SU-DHL-6 (cell line): ENCODE measurements around the gene PRKAR2B.

Source experiments
- H2AFZ ChIP-seq: fragments of 200-600 bp; sonication (generic); 2 replicates; pipeline ENCODE4 v1.6.1; 2014; ENCODE audit warnings: low read depth, mild to moderate bottlenecking, moderate library complexity, mixed read lengths, antibody characterized with exemption, low read length; ENCODE audit not compliant: severe bottlenecking
- H3F3A ChIP-seq: fragments of 200-600 bp; shearing (Covaris generic); 2 replicates; pipeline ENCODE4 v1.6.0; 2016; ENCODE audit warnings: antibody characterized with exemption, mild to moderate bottlenecking; ENCODE audit not compliant: insufficient read depth
- H3K27ac ChIP-seq: fragments of 200-600 bp; sonication (generic); 2 replicates; pipeline ENCODE4 v1.5.1; 2016; ENCODE audit warnings: low read depth, mild to moderate bottlenecking, low read length, moderate library complexity, mixed read lengths
- H3K27me3 ChIP-seq: fragments of 200-600 bp; sonication (generic), shearing (Covaris generic); 2 replicates; pipeline ENCODE4 v1.6.0; 2014; ENCODE audit warnings: mild to moderate bottlenecking, low read length
- H3K36me3 ChIP-seq: fragments of 200-600 bp; sonication (generic); 2 replicates; pipeline ENCODE4 v1.6.1; 2014; ENCODE audit warnings: mild to moderate bottlenecking, low read length, mixed read lengths
- H3K4me2 ChIP-seq: fragments of 300-600, 200-600 bp; shearing (Covaris generic), sonication (generic); 2 replicates; pipeline ENCODE4 v1.6.0; 2014; ENCODE audit warnings: low read length, low read depth, mild to moderate bottlenecking; ENCODE audit not compliant: poor library complexity, severe bottlenecking
- H3K4me3 ChIP-seq: fragments of 200-600 bp; sonication (generic); 2 replicates; pipeline ENCODE4 v1.5.1; 2014; ENCODE audit warnings: antibody characterized with exemption, low read length, mild to moderate bottlenecking, mixed read lengths; ENCODE audit not compliant: insufficient read depth, poor library complexity, severe bottlenecking
- H3K79me2 ChIP-seq: fragments of 200-600 bp; sonication (generic); 2 replicates; pipeline ENCODE4 v1.6.1; 2014; ENCODE audit warnings: mild to moderate bottlenecking, low read length, moderate library complexity; ENCODE audit not compliant: insufficient read depth
- H3K9ac ChIP-seq: fragments of 200-600 bp; sonication (generic); 2 replicates; pipeline ENCODE4 v1.7.0; 2014; ENCODE audit warnings: mild to moderate bottlenecking, low read length
- H3K9me2 ChIP-seq: fragments of 200-600 bp; sonication (generic); replicated peaks from 2 replicates; pipeline ENCODE4 v1.6.1; 2014; ENCODE audit warnings: low read length; ENCODE audit not compliant: insufficient read depth
- H3K9me3 ChIP-seq: fragments of 200-600 bp; sonication (generic); 2 replicates; pipeline ENCODE4 v1.6.1; 2014; ENCODE audit warnings: low read length, mixed read lengths; ENCODE audit not compliant: insufficient read depth
- H4K20me1 ChIP-seq: fragments of 200-600 bp; sonication (generic); 2 replicates; pipeline ENCODE4 v1.6.1; 2014; ENCODE audit warnings: low read depth, mild to moderate bottlenecking, antibody characterized with exemption, low read length, moderate library complexity, mixed read lengths
- EZH2phosphoT487 ChIP-seq: fragments of 200-600 bp; sonication (generic), shearing (Covaris generic); conservative IDR thresholded peaks from 2 replicates; pipeline ENCODE4 v1.6.1; 2018; ENCODE audit warnings: mild to moderate bottlenecking, antibody characterized with exemption, low read length, moderate library complexity, mixed read lengths
- TF ChIP-seq, protein P1 (sequence below): fragments of 200-600 bp; sonication (generic); IDR thresholded peaks from one replicate; pipeline ENCODE4 v1.5.1; 2017; ENCODE audit warnings: antibody characterized with exemption, mild to moderate bottlenecking, low read length, moderate library complexity; ENCODE audit not compliant: insufficient read depth, poor library complexity, severe bottlenecking

PRKAR2B gene

DNA sequence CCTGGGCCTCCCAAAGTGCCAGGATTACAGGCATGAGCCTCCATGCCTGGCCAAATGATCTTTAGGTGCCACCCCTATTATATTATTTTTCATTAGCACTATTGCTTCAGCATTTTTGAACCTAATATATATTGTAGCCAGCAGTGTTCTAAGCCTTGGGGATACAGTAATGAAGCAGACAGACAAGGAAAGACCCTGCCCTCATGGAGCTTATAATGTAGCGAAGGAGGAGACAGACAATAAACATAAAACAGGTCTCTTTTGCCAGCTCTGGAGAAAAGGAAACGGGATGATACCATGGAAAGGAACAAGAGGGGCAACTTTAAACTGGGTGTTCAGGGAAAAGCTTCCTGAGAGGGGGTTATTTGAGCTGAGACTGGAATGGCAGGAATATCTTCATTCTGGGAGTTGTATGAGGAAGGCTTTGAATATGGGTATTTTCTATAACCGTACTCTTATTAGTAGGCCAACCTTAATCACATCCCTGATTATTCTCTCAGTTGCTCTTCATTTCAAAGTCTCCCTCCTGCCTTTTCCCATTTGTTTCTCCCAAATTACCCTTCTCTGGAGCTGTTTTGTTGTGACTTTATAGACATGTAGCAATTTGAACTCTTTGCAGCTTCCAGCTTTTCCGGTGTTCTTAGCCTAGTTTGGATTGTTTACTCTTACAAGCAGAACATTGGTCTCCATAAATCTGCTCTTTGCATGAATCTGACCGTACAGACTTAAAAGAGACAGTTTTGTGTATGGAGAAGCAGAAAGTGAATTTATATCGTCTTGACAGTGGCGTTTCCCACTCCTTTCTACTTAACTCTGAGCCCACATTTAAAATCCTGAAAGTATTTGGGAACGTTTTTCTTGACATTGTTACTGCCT lies 19.0 kb downstream of the PRKAR2B start:
- Histone ChIP-seq H3K4me3 (no peak overlapping the region), H3K9me2 (no peaks in the 10 kb centered on the region), H2AFZ (no peak overlapping the region), H3K27me3 (no peaks in the 10 kb centered on the region), H3K4me2 (no peak overlapping the region), H4K20me1 (no peaks in the 10 kb centered on the region), H3K79me2 (no peaks in the 10 kb centered on the region), H3K27ac (no peak overlapping the region), H3K9ac (no peak overlapping the region), H3K36me3 (no peaks in the 10 kb centered on the region), H3F3A (no peaks in the 10 kb centered on the region), H3K9me3 (no peaks in the 10 kb centered on the region)
- TF ChIP-seq EZH2phosphoT487 = no peak
- TF ChIP-seq, protein P1, sequence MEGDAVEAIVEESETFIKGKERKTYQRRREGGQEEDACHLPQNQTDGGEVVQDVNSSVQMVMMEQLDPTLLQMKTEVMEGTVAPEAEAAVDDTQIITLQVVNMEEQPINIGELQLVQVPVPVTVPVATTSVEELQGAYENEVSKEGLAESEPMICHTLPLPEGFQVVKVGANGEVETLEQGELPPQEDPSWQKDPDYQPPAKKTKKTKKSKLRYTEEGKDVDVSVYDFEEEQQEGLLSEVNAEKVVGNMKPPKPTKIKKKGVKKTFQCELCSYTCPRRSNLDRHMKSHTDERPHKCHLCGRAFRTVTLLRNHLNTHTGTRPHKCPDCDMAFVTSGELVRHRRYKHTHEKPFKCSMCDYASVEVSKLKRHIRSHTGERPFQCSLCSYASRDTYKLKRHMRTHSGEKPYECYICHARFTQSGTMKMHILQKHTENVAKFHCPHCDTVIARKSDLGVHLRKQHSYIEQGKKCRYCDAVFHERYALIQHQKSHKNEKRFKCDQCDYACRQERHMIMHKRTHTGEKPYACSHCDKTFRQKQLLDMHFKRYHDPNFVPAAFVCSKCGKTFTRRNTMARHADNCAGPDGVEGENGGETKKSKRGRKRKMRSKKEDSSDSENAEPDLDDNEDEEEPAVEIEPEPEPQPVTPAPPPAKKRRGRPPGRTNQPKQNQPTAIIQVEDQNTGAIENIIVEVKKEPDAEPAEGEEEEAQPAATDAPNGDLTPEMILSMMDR = no peak

DNA sequence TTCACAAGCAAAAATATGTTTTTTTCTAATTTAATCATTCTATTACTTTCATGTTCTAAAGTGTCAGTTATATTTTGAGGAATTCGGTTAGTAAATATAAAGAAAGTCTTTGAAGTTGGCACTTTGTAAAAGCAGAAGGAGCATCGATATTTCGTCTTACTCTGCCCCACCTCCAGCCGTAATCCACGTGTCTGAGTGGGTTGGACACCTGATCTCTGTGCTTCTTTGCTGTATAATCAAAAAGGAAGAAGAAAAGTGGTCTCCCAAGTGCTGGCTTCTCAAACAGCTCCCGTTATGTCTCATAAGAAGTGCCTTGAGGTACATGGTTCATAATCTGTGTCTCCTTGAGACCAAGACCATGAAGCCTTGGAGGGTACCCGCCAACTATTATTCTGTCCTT lies 19.8 kb downstream of the PRKAR2B start:
- TF ChIP-seq, protein P1 = no peak
- TF ChIP-seq EZH2phosphoT487 = no peak
- no peak overlapping the region for H3K27ac ChIP-seq

DNA sequence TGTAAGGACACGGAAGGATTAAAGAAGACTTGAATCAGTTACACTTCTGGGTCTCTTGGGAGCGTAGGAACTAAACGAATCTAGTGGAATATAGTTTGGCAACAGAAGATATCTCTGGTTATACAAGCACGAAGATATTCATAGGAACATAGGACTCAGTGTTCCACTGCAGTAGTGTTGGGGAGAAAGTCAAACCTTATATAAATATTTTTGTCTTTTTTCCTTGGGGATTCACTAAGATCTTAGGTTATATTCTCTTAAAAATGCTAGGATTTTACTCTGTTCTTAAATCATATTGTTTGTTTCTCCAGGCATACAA lies 21.4 kb downstream of the PRKAR2B start:
- TF ChIP-seq, protein P1 = no peak
- no peak for TF ChIP-seq EZH2phosphoT487
- Histone ChIP-seq H2AFZ (no peak overlapping the region), H3K9me3 (no peaks in the 10 kb centered on the region), H3K27me3 (no peaks in the 10 kb centered on the region), H3K9me2 (no peaks in the 10 kb centered on the region), H3K4me2 (no peak overlapping the region), H3K79me2 (no peaks in the 10 kb centered on the region), H3K9ac (no peak overlapping the region), H4K20me1 (no peaks in the 10 kb centered on the region), H3F3A (no peaks in the 10 kb centered on the region), H3K36me3 (no peaks in the 10 kb centered on the region), H3K27ac (no peak overlapping the region), H3K4me3 (no peak overlapping the region)

More for the DNA sequence above, 19.8 kb downstream of the PRKAR2B start:
- Histone ChIP-seq H3K4me2 (no peak overlapping the region), H3K27me3 (no peaks in the 10 kb centered on the region), H3K4me3 (no peak overlapping the region), H3K9me3 (no peaks in the 10 kb centered on the region), H3K9ac (no peak overlapping the region), H3K9me2 (no peaks in the 10 kb centered on the region), H3K79me2 (no peaks in the 10 kb centered on the region), H3F3A (no peaks in the 10 kb centered on the region), H2AFZ (no peak overlapping the region), H3K36me3 (no peaks in the 10 kb centered on the region), H4K20me1 (no peaks in the 10 kb centered on the region)
